MM.1S (cell line): ENCODE measurements around the gene ANKRD6.

Experiments used
- DNase-seq: peaks from one replicate; pipeline ENCODE4 v3.0.0-alpha.2; 2015
- H2AFZ ChIP-seq: fragments of 300-600 bp; sonication (generic); 2 replicates; pipeline ENCODE4 v1.6.0; 2016; ENCODE audit warnings: antibody characterized with exemption, low read length
- H3F3A ChIP-seq: fragments of 300-600 bp; sonication (generic); 2 replicates; pipeline ENCODE4 v1.6.1; 2016; ENCODE audit warnings: mild to moderate bottlenecking, antibody characterized with exemption, low read length, moderate library complexity, mixed read lengths; ENCODE audit not compliant: insufficient read depth
- H3K27ac ChIP-seq: fragments of 300-600 bp; sonication (generic); 2 replicates; pipeline ENCODE4 v1.5.1; 2016; ENCODE audit warnings: mild to moderate bottlenecking, low read length
- H3K27me3 ChIP-seq: fragments of 300-600 bp; sonication (generic); replicated peaks from 2 replicates; pipeline ENCODE4 v1.6.0; 2016; ENCODE audit warnings: low read length; ENCODE audit not compliant: insufficient read depth
- H3K36me3 ChIP-seq: fragments of 300-600 bp; sonication (generic); replicated peaks from 2 replicates; pipeline ENCODE4 v1.6.1; 2016; ENCODE audit warnings: mild to moderate bottlenecking, low read length, mixed read lengths; ENCODE audit not compliant: insufficient read depth
- H3K4me1 ChIP-seq: fragments of 300-600 bp; sonication (generic); 2 replicates; pipeline ENCODE4 v1.6.1; 2016; ENCODE audit warnings: low read length, mixed read lengths
- H3K4me2 ChIP-seq: fragments of 300-600 bp; sonication (generic); 2 replicates; pipeline ENCODE4 v1.6.0; 2016; ENCODE audit warnings: low read depth, low read length
- H3K4me3 ChIP-seq: fragments of 300-600 bp; sonication (generic); 2 replicates; pipeline ENCODE4 v1.5.1; 2016; ENCODE audit warnings: low read length, mixed read lengths
- H3K79me2 ChIP-seq: fragments of 300-600 bp; sonication (generic); 2 replicates; pipeline ENCODE4 v1.6.1; 2016; ENCODE audit warnings: mixed run types, low read length, mixed read lengths
- H3K9ac ChIP-seq: fragments of 300-600 bp; sonication (generic); 2 replicates; pipeline ENCODE4 v1.6.1; 2016; ENCODE audit warnings: low read length, mixed read lengths
- H3K9me2 ChIP-seq: fragments of 300-600 bp; sonication (generic); replicated peaks from 2 replicates; pipeline ENCODE4 v1.6.1; 2016; ENCODE audit warnings: mild to moderate bottlenecking, low read length, mixed read lengths; ENCODE audit not compliant: insufficient read depth
- H3K9me3 ChIP-seq: fragments of 300-600 bp; sonication (generic); replicated peaks from 2 replicates; pipeline ENCODE4 v1.6.1; 2016; ENCODE audit warnings: mild to moderate bottlenecking, low read length, mixed read lengths; ENCODE audit not compliant: insufficient read depth
- H4K20me1 ChIP-seq: fragments of 300-600 bp; sonication (generic); 2 replicates; pipeline ENCODE4 v1.6.1; 2016; ENCODE audit warnings: mild to moderate bottlenecking, low read length, moderate library complexity, mixed read lengths; ENCODE audit not compliant: insufficient read depth
- EZH2 ChIP-seq: fragments of 300-600 bp; sonication (generic); optimal IDR thresholded peaks from 2 replicates; pipeline ENCODE3; 2017; ENCODE audit warnings: low read depth, mild to moderate bottlenecking, antibody characterized with exemption, low read length, mixed read lengths
- EZH2phosphoT487 ChIP-seq: fragments of 300-600 bp; sonication (generic); IDR thresholded peaks from 2 replicates; pipeline ENCODE4 v1.6.1; 2018; ENCODE audit warnings: antibody characterized with exemption, low read length
- TF ChIP-seq, protein P1 (sequence below): fragments of 300-600 bp; sonication (generic); IDR thresholded peaks from 2 replicates; pipeline ENCODE4 v1.5.1; 2016; ENCODE audit warnings: antibody characterized with exemption, low read length, mixed read lengths

ANKRD6 gene

DNA sequence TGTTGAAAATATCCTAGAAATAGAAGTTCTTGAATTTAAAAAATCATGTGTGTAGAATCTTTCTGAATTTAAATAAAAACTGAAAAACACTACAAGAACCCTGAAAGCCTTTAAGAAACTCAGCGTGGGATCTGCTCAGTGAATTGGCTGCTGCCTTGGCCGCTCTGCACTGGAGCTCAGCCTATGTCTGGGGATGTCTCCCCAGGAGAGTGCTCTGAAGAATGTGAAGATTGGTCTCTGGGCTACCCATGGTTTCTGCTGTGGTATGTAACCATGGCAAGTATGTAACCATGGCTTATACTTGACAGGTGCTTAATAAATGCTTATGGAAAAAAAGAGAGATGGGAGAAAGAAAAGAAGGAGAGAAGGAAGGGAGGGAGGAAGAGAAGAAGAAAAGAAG is 17.8 kb upstream of the ANKRD6 start:
- no peaks in the 10 kb centered on the region for H3K27me3 ChIP-seq
- no peak for DNase-seq
- no peaks in the 10 kb centered on the region for H3K36me3 ChIP-seq
- H4K20me1 ChIP-seq: no peaks in the 10 kb centered on the region
- no peak overlapping the region for H3K27ac ChIP-seq
- H3K4me1 ChIP-seq: peaks cover 11% of the 10 kb centered on the region
- H2AFZ ChIP-seq: no peak overlapping the region
- TF ChIP-seq EZH2 (no peak), EZH2phosphoT487 (no peak)
- TF ChIP-seq, protein P1, sequence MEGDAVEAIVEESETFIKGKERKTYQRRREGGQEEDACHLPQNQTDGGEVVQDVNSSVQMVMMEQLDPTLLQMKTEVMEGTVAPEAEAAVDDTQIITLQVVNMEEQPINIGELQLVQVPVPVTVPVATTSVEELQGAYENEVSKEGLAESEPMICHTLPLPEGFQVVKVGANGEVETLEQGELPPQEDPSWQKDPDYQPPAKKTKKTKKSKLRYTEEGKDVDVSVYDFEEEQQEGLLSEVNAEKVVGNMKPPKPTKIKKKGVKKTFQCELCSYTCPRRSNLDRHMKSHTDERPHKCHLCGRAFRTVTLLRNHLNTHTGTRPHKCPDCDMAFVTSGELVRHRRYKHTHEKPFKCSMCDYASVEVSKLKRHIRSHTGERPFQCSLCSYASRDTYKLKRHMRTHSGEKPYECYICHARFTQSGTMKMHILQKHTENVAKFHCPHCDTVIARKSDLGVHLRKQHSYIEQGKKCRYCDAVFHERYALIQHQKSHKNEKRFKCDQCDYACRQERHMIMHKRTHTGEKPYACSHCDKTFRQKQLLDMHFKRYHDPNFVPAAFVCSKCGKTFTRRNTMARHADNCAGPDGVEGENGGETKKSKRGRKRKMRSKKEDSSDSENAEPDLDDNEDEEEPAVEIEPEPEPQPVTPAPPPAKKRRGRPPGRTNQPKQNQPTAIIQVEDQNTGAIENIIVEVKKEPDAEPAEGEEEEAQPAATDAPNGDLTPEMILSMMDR: no peak
- no peak overlapping the region for H3K4me2 ChIP-seq
- H3K9me2 ChIP-seq: no peaks in the 10 kb centered on the region
- H3K79me2 ChIP-seq: peaks cover 30% of the 10 kb centered on the region
- peaks cover 15% of the 10 kb centered on the region for H3F3A ChIP-seq
- no peak overlapping the region for H3K9ac ChIP-seq
- H3K9me3 ChIP-seq: no peaks in the 10 kb centered on the region
- no peak overlapping the region for H3K4me3 ChIP-seq

DNA sequence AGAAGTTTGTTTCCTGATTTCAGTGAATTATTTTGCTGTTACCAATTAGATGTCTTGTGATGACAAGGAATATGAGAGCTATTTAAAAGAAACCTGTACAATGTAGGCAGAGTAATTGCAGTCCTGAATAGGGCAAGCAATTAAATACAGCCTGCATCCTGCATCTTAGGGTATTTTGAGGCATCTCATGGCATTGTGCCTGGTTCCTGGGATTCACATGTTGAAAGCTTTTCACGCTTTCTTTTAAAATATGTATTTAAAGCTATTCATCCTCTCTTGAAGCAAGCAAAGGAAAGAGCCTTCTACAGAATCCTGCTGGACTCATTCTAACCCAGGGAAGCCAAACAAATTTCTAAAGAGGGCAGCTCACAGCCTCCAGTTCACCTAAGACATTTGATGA is 16.2 kb upstream of the ANKRD6 start:
- Histone ChIP-seq H3K4me3 (no peak overlapping the region), H3K9ac (no peak overlapping the region), H3K4me2 (no peak overlapping the region), H3K4me1 (peaks cover 11% of the 10 kb centered on the region), H3K27ac (no peak overlapping the region), H3K9me2 (no peaks in the 10 kb centered on the region), H3K9me3 (no peaks in the 10 kb centered on the region), H4K20me1 (no peaks in the 10 kb centered on the region), H3K79me2 (peaks cover 14% of the 10 kb centered on the region), H3K27me3 (no peaks in the 10 kb centered on the region), H2AFZ (no peak overlapping the region), H3K36me3 (no peaks in the 10 kb centered on the region), H3F3A (no peaks in the 10 kb centered on the region)
- no peak for DNase-seq
- no peak for TF ChIP-seq EZH2

DNA sequence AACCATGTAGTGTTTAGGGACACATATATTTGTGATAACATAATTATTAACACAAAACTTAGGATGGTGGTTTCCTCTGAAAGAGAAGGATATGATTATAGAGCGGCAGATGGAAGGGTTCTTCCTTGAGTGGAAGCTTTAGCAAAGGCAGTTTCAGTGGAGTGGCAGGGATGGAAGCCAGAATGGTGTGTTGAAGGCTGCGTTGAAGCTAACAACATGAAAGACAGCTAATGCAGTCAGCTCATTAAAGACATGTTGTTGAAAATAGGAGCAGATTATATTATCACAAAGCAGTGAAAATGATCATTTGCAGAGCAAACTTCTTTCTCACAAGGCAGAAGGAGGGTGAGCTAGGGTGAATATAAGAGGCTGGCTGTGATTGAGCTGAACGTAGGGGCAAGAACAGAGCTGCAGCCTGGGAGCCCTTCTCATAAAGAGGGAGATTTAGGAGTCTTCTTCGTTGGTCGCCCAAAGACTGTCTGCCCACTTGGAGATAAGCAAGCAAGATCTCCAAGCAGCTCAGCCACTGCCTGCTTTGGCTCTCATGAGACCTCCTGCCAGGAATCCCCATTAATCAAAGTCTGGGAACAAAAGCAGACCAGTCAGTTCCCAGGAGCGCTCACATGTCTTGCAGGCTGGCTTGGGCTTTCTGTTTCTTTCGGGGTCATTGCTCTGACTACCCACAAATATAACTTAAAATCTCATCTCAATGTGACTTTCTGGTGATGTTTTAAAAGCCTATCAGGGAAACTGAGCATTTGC is 2.6 kb upstream of the ANKRD6 start:
- no peaks in the 10 kb centered on the region for H3F3A ChIP-seq
- no peak overlapping the region for H2AFZ ChIP-seq
- TF ChIP-seq, protein P1: no peak
- TF ChIP-seq EZH2: no peak
- TF ChIP-seq EZH2phosphoT487: no peak
- H3K9ac ChIP-seq: no peak overlapping the region
- no peaks in the 10 kb centered on the region for H3K4me1 ChIP-seq
- no peaks in the 10 kb centered on the region for H3K9me3 ChIP-seq
- H3K79me2 ChIP-seq: no peaks in the 10 kb centered on the region
- H3K36me3 ChIP-seq: no peaks in the 10 kb centered on the region
- no peak overlapping the region for H3K27ac ChIP-seq
- H4K20me1 ChIP-seq: no peaks in the 10 kb centered on the region
- no peak overlapping the region for H3K4me3 ChIP-seq
- H3K27me3 ChIP-seq: no peaks in the 10 kb centered on the region
- no peak for DNase-seq
- no peak overlapping the region for H3K4me2 ChIP-seq
- H3K9me2 ChIP-seq: no peaks in the 10 kb centered on the region
